Activated CD8-positive, alpha-beta memory T cell treated with anti-CD3 and anti-CD28 coated beads, Interleukin-2, amount 50 U/mL, for 4 hours (primary cell): ENCODE results near the gene BCORL1.
A peak's percentile ranks its signal among the peaks of the same experiment; 100 is the strongest.

ENCODE experiments used
- DNase-seq: peaks from one replicate; pipeline ENCODE4 v3.0.0-alpha.2; 2020

Gene BCORL1, protein sequence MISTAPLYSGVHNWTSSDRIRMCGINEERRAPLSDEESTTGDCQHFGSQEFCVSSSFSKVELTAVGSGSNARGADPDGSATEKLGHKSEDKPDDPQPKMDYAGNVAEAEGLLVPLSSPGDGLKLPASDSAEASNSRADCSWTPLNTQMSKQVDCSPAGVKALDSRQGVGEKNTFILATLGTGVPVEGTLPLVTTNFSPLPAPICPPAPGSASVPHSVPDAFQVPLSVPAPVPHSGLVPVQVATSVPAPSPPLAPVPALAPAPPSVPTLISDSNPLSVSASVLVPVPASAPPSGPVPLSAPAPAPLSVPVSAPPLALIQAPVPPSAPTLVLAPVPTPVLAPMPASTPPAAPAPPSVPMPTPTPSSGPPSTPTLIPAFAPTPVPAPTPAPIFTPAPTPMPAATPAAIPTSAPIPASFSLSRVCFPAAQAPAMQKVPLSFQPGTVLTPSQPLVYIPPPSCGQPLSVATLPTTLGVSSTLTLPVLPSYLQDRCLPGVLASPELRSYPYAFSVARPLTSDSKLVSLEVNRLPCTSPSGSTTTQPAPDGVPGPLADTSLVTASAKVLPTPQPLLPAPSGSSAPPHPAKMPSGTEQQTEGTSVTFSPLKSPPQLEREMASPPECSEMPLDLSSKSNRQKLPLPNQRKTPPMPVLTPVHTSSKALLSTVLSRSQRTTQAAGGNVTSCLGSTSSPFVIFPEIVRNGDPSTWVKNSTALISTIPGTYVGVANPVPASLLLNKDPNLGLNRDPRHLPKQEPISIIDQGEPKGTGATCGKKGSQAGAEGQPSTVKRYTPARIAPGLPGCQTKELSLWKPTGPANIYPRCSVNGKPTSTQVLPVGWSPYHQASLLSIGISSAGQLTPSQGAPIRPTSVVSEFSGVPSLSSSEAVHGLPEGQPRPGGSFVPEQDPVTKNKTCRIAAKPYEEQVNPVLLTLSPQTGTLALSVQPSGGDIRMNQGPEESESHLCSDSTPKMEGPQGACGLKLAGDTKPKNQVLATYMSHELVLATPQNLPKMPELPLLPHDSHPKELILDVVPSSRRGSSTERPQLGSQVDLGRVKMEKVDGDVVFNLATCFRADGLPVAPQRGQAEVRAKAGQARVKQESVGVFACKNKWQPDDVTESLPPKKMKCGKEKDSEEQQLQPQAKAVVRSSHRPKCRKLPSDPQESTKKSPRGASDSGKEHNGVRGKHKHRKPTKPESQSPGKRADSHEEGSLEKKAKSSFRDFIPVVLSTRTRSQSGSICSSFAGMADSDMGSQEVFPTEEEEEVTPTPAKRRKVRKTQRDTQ (N-terminal part only)

DNA sequence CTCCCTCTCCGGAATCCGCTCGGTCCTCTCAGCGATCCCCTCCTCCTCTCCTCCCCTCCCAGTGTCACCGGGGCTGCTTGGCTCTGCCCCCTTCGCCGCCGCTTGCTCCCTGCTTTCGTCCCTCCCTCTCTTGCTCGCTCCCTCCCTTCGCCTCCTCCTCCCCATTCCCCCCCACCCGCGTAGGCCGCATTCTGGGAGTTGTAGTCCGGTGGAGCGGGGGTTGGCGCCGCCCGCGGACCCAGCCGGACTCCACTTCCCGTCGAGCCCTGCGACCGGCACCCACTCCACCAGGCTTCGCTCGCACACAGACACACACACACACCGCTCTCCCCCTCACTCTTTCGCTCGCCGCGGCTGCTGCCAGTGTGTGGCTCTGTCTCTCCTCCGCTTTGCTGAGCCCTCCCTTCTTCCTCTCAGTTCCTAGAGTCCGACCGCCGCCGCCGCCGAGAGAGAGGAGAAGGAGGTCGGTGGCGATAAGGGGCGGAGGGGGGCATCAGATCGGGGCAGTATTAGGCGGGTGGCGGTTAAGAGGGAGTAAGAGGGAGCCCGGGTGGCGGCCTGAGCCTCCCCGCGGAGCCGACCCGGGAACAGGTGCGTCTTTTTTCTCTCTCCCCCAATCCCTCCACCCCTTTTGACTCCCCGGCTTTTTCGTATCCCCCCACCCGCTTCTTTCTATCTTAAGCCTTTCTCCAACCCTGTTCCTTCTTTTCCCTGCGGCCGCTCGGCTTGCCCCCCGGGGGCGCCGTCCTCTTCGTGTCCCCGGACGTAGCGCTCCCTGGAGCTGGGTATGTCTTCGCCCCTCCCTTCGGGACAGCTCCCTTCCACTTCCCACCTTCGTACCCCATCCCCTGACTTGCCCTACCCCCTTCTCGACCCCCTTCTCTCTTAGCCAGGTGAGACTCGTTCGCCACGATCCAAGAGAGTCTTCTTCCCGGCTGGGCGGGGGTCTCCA lies at the start of gene BCORL1:
TSS of gene BCORL1 (plus strand) at position 336 of the 952 bp plus-strand sequence. CDS start 22,597 bp downstream, outside the sequence.
- peak; percentile 85 for DNase-seq

DNA sequence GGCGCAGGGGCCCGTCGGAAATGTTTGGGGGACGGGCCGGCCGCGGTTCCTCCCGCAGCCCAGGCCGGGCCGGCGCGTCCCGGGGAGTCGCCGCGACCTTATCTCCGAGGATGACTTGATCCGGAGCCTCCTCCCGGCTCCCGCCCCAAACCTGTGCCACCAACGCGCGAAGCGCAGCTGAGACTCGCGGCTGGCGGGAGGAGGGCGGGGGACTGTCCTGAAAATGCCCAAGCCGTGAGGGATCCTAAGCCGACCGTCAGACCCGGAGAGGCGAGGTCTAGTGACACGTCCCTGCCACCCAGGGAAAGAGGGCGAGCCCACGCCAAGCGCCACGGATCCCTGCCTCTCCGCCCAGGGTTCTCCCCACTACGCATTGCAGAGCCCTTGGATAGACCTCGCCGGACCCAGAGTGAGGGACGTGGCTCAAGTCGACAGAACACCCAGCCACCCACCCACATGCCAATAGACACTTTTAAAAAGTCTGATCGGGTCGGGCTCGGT lies 49.6 kb upstream of the BCORL1 start:
- DNase-seq: no peak

DNA sequence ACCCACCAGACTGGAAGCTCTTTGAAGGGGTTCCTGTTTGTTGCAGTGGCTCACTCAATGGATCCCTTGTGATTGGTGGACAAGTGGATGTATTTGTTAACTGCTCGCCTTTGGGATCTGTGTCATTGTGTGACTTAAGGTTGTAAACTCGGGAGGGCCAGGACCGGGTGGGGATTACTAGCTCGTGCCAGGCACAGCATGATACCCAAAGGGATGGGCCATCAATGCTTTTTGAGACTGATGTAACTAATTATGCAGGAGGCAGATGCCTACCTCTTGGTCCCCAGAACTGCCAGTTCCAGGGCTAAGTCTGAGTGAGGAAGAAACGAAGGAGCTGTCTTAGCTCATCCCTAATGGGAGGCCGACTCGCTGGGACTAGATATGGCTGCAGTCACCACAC lies 48.7 kb upstream of the BCORL1 start:
- no peak for DNase-seq

DNA sequence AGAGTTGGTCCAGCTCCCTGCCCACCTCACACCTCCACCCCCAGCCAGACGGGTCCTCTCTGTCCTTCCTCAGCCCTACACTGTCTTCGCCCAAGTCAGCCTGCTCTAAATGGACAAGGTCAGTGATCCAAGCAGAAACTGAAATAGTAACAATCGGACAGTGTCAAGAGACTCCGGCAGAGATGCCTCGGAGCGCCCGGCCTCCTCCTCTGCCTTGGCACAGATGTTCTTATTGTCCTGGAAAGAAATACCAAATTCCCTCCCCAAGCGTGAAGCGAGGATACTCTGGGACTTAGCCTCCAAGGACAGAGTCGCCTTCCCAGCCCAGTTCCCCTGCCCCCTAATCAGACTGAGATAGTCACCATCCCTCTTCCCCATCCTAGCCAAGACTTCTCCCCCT lies 48.0 kb upstream of the BCORL1 start:
- DNase-seq: no peak

DNA sequence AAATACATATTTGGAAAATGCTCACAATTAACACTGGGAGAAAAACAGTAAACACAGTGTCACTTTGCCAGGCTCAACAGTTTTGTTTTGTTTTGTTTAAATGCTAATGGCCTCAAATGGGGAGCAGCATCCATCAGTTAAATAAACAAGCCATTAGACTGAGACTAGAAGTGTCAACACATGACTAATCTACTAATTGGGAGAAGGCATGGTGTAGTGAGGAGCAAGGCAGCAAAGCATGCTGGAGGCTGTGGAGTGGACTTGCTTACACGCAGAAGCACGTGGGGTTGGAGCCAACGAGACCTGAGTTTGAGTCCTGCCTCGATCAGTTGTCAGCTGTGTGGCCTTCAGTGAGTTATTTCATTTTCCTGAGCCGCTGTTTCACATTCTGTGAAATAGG lies 47.5 kb upstream of the BCORL1 start:
- no peak for DNase-seq

DNA sequence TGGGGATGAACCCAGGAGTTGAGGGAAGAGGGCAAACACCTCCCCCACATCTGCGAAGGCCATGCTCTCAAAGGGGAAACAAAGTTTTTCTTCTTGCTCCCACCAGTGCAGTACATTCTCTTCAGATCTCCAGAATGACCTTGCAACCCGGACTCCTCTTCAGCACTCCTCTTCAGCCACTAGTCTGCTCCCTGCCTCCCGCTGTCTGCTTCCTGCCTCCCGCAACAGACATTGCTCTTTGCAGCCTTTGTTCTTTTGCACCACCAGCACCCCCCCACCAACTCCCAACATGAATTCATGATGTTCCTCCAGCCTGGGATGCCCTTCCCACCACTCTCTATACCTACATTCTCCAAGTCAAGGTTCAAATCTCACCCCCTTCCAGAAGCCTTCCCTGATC lies 44.4 kb upstream of the BCORL1 start:
- no peak for DNase-seq

DNA sequence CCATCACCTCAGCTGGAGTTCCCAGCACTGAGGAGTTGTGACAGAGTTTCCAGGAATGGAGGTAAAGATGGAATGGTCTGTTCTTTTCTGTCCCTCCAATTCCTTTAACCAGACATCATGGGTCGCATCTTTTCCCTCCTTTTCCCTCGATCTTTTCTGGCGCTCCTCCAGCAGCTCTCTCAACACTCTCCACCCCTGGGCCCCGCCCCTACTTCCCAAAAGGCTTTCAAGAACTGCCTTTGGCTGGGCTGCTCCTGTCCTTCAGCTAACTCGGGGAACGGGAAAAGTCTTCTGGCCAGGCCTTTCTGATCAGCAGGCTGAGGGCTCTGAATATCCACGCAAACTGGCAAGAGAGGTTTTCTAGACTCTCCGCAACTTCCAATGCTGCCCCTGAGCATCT lies 42.4 kb upstream of the BCORL1 start:
- DNase-seq: no peak

DNA sequence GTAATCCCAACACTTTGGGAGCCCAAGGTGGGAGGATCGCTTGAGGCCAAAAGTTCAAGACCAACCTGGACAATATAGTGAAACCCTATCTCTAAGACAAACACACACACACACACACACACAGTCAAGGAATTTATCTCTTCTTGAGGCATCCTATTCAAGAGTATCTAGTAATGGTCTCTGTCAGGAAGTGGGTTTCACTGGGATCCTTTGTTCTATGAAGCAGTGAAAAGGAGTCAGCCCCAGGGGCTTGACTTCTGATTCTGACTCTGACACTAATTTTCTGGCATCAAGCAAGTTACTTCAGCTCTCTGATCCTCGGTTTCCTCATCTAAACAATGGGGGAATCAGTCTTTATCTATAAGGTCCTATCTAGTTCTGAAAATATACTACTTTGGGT lies 41.7 kb upstream of the BCORL1 start:
- DNase-seq: no peak

DNA sequence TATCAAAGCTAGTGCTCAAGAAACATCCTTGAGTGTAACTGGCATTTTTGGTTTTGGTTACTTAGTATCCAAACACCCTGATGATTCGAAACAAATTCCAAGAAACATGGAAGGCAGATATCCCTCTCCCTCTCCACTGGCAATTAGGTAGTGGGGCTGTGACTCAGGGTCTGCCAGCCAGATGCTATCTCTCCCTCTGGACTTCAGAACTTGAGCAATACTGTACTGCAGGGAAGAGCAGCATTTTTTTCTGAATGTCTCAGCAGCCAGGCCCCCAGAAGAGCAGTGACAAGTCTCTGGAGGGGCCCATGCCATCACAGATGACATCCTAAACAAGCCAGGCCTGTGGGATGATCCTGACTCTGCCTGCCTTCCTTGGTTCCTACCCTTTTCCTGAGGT lies 37.3 kb upstream of the BCORL1 start:
- no peak for DNase-seq

DNA sequence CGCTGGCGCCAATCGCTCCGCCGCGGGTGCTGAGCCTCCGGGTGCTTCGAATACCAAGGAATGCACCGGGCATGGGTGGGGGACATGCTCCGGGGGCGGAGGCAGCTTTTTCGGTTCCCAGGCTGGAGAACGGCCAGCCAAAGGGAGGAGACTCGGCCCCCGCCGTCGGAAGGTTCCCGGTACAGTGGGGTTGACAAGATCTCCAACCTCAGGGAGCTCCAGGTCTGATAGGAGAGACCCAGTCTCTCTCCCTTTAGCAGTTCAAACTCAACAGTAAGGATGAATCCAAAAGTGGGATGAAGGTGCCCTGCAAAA lies 29.1 kb upstream of the BCORL1 start:
- no peak for DNase-seq

DNA sequence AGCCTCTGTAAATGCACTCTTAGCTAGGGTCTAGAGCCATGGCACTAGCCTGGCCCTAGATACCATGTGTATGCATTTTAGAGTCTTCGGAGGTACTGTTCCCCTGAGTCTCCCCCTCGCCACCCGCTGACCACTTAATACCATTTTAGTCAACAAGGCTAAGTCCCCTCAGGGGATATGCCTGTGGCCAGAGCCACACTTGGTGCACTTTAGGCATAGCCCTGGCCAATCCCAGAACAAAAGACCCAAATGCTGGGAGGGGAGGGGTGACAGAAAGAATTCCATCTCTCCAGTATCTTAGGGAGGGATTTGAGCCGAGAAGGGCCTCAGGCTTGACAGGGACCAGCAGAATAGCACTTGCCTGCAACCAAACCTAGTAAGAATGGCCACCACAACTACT lies 28.6 kb upstream of the BCORL1 start:
- DNase-seq: no peak

DNA sequence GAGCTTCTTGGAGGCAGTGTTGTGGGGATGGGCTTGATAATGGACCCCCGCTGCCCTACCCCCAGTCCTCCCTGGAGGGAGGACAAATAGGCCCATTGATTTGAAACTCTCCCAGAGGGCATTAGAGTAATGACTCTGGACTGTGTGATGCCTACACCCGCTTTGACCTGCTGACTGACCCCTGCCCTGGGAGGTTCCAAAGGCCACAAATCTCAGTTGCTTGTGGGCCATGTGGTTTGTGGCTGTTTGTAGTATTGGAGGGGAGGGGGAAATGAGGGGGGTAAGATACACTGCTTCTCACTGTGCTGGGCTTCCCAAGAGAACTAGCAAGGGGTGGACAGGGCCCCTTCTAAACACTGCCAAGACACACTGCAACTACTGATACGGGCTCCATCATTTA lies 27.6 kb upstream of the BCORL1 start:
- no peak for DNase-seq

DNA sequence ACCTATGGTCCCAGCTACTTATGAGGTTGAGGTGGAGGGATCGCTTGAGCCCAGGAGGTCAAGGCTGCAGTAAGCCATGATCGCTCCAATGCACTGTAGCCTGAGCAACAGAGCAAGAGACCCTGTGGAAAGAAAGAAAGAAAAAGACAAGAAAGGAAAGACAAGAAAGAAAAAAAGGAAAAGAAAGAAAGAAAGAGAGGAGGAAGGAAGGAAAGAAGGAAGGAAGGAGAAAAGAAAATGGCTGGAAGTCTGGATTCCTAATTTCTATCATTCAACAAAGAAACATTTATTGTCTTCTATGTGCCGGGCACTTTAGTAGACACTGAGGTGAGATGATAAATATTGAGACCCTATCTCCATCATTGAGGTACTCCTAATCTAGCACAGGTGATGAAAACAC lies 26.8 kb upstream of the BCORL1 start:
- DNase-seq: no peak

DNA sequence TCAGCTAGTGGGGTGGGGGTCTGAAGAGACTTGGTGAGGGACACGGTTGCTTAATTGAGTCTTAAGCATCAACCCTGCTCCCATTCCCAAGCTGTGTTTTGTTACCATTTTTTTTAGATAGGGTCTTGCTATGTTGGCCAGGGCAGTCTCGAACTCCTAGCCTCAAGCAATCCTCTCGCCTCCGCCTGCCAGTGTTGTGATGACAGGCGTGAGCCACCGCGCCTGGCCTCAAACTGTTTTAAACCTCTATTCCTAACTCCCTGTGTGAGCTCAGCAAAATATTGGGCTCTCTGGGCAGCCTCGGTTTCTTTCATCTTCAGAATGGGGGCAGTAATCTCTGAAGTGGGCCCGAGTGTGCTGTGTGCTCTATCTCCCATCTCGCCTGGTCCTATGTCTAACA lies 26.3 kb upstream of the BCORL1 start:
- no peak for DNase-seq

DNA sequence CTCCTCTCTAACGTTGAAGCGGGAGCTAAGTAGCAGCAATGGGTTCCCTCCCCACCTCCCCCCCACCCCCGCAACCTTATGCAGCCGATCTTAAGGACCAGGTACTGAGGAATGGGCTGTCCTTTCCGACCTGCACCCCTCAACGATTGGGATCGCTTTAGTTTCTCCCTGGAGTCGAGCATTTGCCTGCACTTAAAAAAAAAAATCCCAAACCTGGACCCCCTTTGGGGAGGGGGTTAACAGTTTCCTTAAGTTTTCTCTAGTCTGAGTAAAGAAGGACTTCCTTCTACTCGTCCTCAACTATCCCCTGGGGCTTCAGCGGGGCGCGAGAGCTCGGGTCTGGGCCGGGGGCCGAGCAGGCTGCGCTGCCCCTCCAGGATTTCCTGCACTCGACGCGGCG lies 25.7 kb upstream of the BCORL1 start:
- DNase-seq: no peak

DNA sequence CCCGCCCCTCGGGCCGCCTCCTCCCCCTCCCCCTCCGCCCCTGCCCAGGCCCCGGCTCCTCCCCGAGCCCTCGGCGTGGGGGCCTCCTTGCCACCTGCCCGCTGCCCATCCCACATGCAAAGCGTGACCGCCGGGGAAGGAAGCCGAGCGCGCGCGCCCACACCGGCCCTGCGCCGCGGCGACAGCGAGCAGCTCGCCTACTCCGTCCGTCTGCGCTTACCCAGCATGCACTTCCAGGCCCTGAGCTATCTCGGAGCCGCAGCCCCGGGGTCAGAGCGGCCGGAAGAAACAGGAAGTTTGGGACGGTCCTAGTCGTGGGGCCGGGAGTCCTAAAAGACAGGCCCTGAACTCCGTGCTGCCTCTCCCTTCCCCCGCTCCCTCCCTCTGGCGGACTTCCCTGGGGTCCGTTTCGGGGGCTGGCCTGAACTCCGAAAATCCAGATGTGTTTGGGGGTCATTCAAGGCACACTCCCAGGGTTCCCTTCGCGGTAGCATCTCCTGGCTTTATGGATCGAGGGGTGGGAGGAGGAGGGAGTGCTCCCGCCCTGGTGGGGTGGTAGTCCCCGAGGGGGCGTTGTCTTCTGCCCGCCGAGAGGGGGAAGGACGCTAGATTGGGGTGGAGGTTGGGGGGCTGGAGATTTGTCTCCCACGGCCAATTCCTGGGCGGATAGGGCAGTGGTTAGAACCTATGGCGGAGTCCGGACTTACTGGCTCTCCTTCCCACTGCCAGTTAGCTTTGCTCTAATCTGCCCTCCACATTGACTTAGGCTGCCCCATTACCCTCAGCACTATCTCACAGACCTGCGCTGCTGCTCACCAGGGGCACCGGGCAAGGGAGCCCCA lies 25.0 kb upstream of the BCORL1 start:
- DNase-seq: peak; percentile 30

DNA sequence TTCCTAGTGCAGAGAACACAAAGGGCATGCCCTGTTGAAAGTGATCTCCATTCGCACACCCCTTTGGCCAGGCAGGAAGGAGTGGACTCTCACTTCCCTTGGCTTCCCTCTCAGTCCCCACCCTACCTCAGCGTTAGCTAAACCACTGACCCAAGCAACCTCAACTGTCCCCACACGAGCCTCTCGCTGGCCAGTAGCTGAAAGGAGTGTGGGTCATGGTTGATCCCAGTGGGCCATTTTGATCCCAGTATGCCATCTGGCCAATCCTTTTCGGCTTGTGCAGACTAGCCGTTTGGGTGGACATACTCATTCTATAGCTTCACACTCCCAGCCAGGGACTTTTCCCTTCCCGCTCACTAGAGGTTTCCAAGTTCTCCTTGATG lies 24.4 kb upstream of the BCORL1 start:
- DNase-seq: no peak

DNA sequence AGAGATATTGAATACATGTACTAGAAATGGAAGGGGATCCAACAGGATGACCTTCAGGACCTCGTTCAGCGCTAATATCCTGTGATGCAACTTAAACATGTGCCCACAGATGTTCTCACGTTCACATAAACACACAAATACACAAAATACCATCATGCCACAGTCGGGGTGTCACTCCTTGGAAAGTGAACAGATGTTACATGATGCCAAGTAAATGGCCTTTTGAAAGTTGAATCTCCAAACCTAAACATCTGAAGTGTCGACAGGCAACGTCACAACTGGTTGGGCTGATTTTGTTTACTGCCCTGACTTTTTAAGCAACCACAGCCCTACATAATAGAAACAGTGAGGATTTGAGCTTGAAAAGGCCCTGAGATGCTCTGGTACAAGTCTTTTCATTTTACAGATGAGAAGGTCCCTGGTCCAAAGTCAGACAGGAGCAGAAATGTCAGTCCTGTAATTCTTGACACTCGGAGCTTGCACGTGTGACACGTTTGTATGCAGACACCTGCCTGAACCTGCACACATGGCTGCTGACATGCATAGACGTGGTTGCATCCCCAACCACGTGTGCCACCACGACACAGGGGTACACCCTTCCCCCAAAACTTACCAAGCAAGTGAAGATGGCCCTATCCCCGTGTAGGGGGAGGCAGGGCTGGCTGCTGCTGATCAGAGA lies 23.5 kb upstream of the BCORL1 start:
- DNase-seq: no peak

DNA sequence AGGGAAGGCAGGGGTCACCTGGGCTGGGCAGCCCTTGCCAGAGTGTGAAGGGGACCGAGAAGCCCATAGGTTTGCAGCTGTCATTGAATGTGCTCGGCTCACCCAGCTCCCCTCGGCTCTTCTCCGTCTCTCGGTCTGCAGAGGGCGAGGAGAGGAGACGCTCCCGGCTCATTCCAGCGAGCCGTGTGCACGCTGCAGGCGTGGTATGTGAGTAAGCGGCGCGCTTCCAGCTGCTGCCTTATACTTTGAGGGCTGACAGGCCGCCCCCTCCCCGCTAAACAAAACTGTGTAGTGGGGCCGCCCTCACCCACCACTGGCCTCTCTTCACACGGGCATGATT lies 23.0 kb upstream of the BCORL1 start:
- DNase-seq: no peak

DNA sequence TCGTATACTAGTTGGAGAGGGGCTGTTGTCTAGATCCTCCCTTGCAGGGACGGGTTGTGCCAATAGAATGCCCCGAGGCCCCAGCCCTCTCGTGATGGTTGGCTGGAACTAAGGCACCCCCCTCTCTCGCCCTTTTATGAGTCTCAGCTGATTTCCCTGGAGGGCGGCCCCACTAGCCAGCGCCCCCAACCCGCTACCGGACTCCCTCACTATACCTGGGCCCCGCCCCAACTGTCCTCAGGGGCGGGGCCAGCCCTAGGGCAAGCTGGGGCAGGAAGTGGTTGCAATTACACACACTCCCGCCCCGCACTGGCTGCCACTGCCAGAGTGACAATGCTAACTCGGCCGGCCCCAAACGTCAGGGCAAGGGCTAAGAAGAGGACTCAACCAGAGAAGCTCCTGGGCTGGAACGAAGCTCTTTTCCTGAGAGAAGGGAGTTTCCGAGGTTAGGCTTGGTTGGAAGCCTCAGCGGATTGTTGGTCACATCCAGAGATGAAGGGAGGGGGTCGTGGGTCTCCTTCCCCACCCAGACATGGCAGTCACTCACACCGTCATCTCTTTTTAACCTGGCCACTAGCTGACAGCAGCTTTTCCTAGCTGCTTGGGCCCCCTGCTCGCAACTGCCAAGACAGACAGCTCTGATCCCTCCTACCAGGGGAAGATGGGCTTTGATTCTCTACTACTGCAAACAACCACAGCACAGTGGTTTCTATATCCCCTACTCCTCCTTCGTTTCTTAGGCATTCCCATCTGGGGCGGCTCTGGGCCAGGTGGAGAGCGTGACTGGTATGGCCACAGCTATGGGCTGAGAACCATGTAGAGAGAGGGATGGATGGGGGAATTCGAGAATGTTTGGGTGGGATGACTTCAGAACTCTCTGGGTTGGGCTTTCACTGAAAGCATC lies 21.0 kb upstream of the BCORL1 start:
- DNase-seq: peak; percentile 55
